H9 (cell line): ENCODE measurements around the gene INPP5B. TPM values are rescaled to one million over a fixed set of nuclear protein-coding genes. Genes with fewer than 3 reads are reported as not detected.

Experiments used
- DNase-seq: peaks from one replicate; pipeline ENCODE4 v3.0.0-alpha.2; 2017
- H2AFZ ChIP-seq: one replicate; pipeline ENCODE4 v1.6.1; 2013; ENCODE audit warnings: mild to moderate bottlenecking, low read length, control low read depth, moderate library complexity
- H2AK5ac ChIP-seq: 2 replicates; pipeline ENCODE4 v1.6.1; 2013; ENCODE audit warnings: low read length, control low read depth, mixed read lengths; ENCODE audit not compliant: insufficient read length
- H2BK120ac ChIP-seq: one replicate; pipeline ENCODE4 v1.6.1; 2013; ENCODE audit warnings: low read depth, mild to moderate bottlenecking, low read length, control low read depth, inconsistent platforms; ENCODE audit not compliant: poor library complexity, severe bottlenecking
- H2BK12ac ChIP-seq: 2 replicates; pipeline ENCODE4 v1.6.1; 2013; ENCODE audit warnings: low read length, control low read depth, mixed read lengths, low read depth; ENCODE audit not compliant: insufficient read length
- H2BK15ac ChIP-seq: 2 replicates; pipeline ENCODE4 v1.6.1; 2013; ENCODE audit warnings: low read depth, low read length, control low read depth
- H2BK20ac ChIP-seq: one replicate; pipeline ENCODE4 v1.6.1; 2013; ENCODE audit warnings: low read depth, mild to moderate bottlenecking, low read length, control low read depth, inconsistent platforms; ENCODE audit not compliant: poor library complexity, severe bottlenecking
- H2BK5ac ChIP-seq: 2 replicates; pipeline ENCODE4 v1.6.1; 2013; ENCODE audit warnings: low read length, control low read depth, mixed read lengths; ENCODE audit not compliant: insufficient read length
- H3K14ac ChIP-seq: 2 replicates; pipeline ENCODE4 v1.6.1; 2013; ENCODE audit warnings: low read length, control low read depth; ENCODE audit not compliant: insufficient read depth
- H3K18ac ChIP-seq: 2 replicates; pipeline ENCODE4 v1.6.1; 2013; ENCODE audit warnings: low read depth, mild to moderate bottlenecking, mixed read lengths, low read length, control low read depth; ENCODE audit not compliant: insufficient read length
- H3K23ac ChIP-seq: 2 replicates; pipeline ENCODE4 v1.6.1; 2013; ENCODE audit warnings: low read length, control low read depth, mixed read lengths, low read depth; ENCODE audit not compliant: insufficient read length
- H3K23me2 ChIP-seq: 2 replicates; pipeline ENCODE4 v1.6.1; 2013; ENCODE audit warnings: low read depth, mild to moderate bottlenecking, mixed read lengths, low read length, control low read depth; ENCODE audit not compliant: insufficient read length, poor library complexity, severe bottlenecking
- H3K27ac ChIP-seq: 2 replicates; pipeline ENCODE4 v1.5.1; 2013; ENCODE audit warnings: low read length, control low read depth, mixed read lengths, low read depth; ENCODE audit not compliant: insufficient read length
- H3K27me3 ChIP-seq: 2 replicates; pipeline ENCODE4 v1.6.1; 2013; ENCODE audit warnings: low read length, control low read depth, inconsistent platforms; ENCODE audit not compliant: insufficient read depth
- H3K4ac ChIP-seq: 2 replicates; pipeline ENCODE4 v1.6.1; 2013; ENCODE audit warnings: low read depth, mild to moderate bottlenecking, control low read depth, inconsistent platforms, low read length, moderate library complexity
- H3K4me1 ChIP-seq: 2 replicates; pipeline ENCODE4 v1.6.1; 2013; ENCODE audit warnings: low read length, control low read depth, inconsistent platforms; ENCODE audit not compliant: insufficient read depth
- H3K4me2 ChIP-seq: 2 replicates; pipeline ENCODE4 v1.6.1; 2013; ENCODE audit warnings: low read length, control low read depth, mixed read lengths; ENCODE audit not compliant: insufficient read length, insufficient read depth
- H3K56ac ChIP-seq: 2 replicates; pipeline ENCODE4 v1.6.1; 2013; ENCODE audit warnings: low read depth, mild to moderate bottlenecking, mixed read lengths, low read length, control low read depth; ENCODE audit not compliant: insufficient read length
- H3K79me1 ChIP-seq: 2 replicates; pipeline ENCODE4 v1.6.1; 2013; ENCODE audit warnings: low read depth, mild to moderate bottlenecking, moderate library complexity, low read length, control low read depth, inconsistent platforms; ENCODE audit not compliant: insufficient read depth, poor library complexity, severe bottlenecking
- H3K79me2 ChIP-seq: 2 replicates; pipeline ENCODE4 v1.6.1; 2013; ENCODE audit warnings: low read length, control low read depth, inconsistent platforms; ENCODE audit not compliant: insufficient read depth
- H3K9ac ChIP-seq: 2 replicates; pipeline ENCODE4 v1.6.1; 2013; ENCODE audit warnings: low read length, control low read depth, mixed read lengths; ENCODE audit not compliant: insufficient read length; ENCODE audit errors: extremely low read depth
- H3K9me3 ChIP-seq: one replicate; pipeline ENCODE4 v1.6.1; 2013; ENCODE audit warnings: low read depth, low read length, inconsistent platforms; ENCODE audit not compliant: control insufficient read depth
- H3T11ph ChIP-seq: one replicate; pipeline ENCODE4 v1.6.1; 2013; ENCODE audit warnings: mild to moderate bottlenecking, low read length, control low read depth, inconsistent platforms
- H4K20me1 ChIP-seq: one replicate; pipeline ENCODE4 v1.6.1; 2013; ENCODE audit not compliant: control insufficient read depth, insufficient read length, insufficient read depth
- H4K5ac ChIP-seq: 2 replicates; pipeline ENCODE4 v1.6.1; 2013; ENCODE audit warnings: low read depth, mild to moderate bottlenecking, mixed read lengths, low read length, control low read depth; ENCODE audit not compliant: insufficient read length
- H4K8ac ChIP-seq: replicated peaks from 2 replicates; pipeline ENCODE4 v1.6.1; 2013; ENCODE audit warnings: low read length, control low read depth, mixed read lengths, low read depth; ENCODE audit not compliant: insufficient read length
- H4K91ac ChIP-seq: 2 replicates; pipeline ENCODE4 v1.6.1; 2013; ENCODE audit warnings: low read depth, mild to moderate bottlenecking, moderate library complexity, mixed read lengths, low read length, control low read depth; ENCODE audit not compliant: insufficient read length
- H3K27ac Mint-ChIP-seq, 3 experiments: 2 replicates in 2 of 3; 3 replicates in 1 of 3; pipeline ENCODE4 v1.8.0; 2020 to 2021; ENCODE audit warnings: mixed read lengths in 3 of 3, mild to moderate bottlenecking in 1 of 3, moderate library complexity in 1 of 3
- H3K27me3 Mint-ChIP-seq: 2 replicates; pipeline ENCODE4 v1.8.0; 2021; ENCODE audit warnings: low read depth, mild to moderate bottlenecking, moderate library complexity, mixed read lengths
- H3K36me3 Mint-ChIP-seq, 3 experiments: 2 replicates in 2 of 3; 3 replicates in 1 of 3; pipeline ENCODE4 v1.8.0; 2020 to 2021; ENCODE audit warnings: low read depth in 3 of 3, mixed read lengths in 3 of 3; ENCODE audit not compliant: insufficient read depth in 1 of 3
- H3K4me1 Mint-ChIP-seq, 2 experiments: 2 replicates each; pipeline ENCODE4 v1.8.0; 2020; ENCODE audit warnings: mixed read lengths in 2 of 2
- H3K4me3 Mint-ChIP-seq, 2 experiments: 2 replicates in 1 of 2; 3 replicates in 1 of 2; pipeline ENCODE4 v1.8.0; 2020 to 2021; ENCODE audit warnings: mild to moderate bottlenecking in 2 of 2, mixed read lengths in 2 of 2, moderate library complexity in 1 of 2
- H3K9me3 Mint-ChIP-seq, 2 experiments: 2 replicates in 1 of 2; 3 replicates in 1 of 2; pipeline ENCODE4 v1.8.0; 2020; ENCODE audit warnings: mild to moderate bottlenecking in 2 of 2, mixed read lengths in 2 of 2, moderate library complexity in 1 of 2
- CTCF ChIP-seq: fragments of 200-600 bp; sonication (generic); conservative IDR thresholded peaks from 3 replicates; pipeline ENCODE4 v1.8.0; 2021; ENCODE audit warnings: antibody characterized with exemption, mild to moderate bottlenecking
- WGBS: extraction: QIAGEN DNeasy Blood & Tissue Kit; methylation state at CpG from one replicate; pipeline ENCODE4 v1.1.7; 2013; ENCODE audit warnings: missing lambda C conversion rate, low lambda C conversion rate, mixed read lengths; ENCODE audit not compliant: insufficient read length; ENCODE audit errors: extremely low coverage; 5-methylcytosine and 5-hydroxymethylcytosine counted together
- total RNA-seq: library from RNA; stranded (reverse); gene quantifications from 2 replicates; pipeline ENCODE4 v1.2.1, GENCODE V29; 2021

The INPP5B gene
- total RNA-seq, 1 experiment from 2014 or later = 28.2 TPM

DNA sequence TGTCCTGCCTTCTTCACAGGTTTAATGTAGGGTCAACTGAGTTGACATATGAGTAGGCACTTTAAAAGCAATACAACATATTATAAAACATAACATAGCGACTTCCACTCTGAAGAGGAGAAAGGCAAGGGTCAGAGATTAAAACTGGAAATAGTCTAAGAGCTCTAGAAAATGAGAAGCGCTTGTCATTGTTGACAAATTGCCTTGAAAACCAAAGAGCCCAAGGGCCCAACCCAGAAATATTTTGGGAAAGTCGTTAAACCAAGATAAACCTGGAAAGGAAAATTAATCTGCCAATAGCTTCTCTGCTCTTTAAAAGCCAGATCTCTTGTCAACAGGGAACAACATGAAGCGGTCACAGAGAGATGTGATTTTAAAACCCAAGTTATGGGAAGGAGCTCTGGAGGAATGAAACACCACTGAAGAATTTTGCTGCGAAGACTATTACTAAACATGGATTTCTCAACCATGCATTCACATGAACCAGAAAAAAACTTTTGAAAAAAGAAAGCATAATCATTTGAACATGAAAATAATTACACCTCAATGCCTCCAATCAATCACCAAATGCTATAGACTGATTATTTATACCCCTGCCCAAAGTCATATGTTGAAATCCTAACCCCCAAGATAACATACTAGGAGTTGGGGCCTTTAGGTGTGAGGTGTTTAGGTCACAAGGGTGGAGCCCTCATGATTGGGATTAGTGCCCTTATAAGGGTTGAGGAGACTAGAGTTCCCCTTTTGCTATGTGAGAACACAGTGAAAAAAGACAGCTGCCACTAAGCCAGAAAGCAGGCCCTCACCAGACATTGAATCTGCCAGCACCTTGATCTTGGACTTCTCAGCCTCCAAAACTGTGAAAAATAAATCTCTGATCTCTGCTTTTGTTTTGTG is 54.5 kb downstream of the INPP5B start:
- H2BK15ac ChIP-seq = no peak overlapping the region
- H2BK120ac ChIP-seq = no peak overlapping the region
- Mint-ChIP-seq H3K27ac (no peak overlapping the region), H3K36me3 (peaks cover 0 to 22% (median 19%) of the 10 kb centered on the region in 3 experiments; a peak in 6 of 7 replicates), H3K27me3 (no peaks in the 10 kb centered on the region), H3K9me3 (no peaks in the 10 kb centered on the region; a peak in 1 of 5 replicates), H3K4me3 (no peak overlapping the region), H3K4me1 (no peaks in the 10 kb centered on the region)
- no peaks in the 10 kb centered on the region for H4K20me1 ChIP-seq
- no peaks in the 10 kb centered on the region for H3K79me1 ChIP-seq
- H2AK5ac ChIP-seq = no peak overlapping the region
- no peak overlapping the region for H3K4me2 ChIP-seq
- no peak overlapping the region for H2BK12ac ChIP-seq
- H3K4ac ChIP-seq = no peak overlapping the region
- no peaks in the 10 kb centered on the region for H3K27me3 ChIP-seq
- DNase-seq = no peak
- no peaks in the 10 kb centered on the region for H3K9me3 ChIP-seq
- H4K8ac ChIP-seq = no peak overlapping the region
- H3K56ac ChIP-seq = no peak overlapping the region
- H3K27ac ChIP-seq = no peak overlapping the region
- no peak overlapping the region for H2AFZ ChIP-seq
- no peak overlapping the region for H2BK5ac ChIP-seq
- H3K23ac ChIP-seq = no peak overlapping the region
- WGBS = no CpG with 5 or more reads among the region's 5 CpGs
- H3K4me1 ChIP-seq = no peaks in the 10 kb centered on the region
- no peak overlapping the region for H3K18ac ChIP-seq
- no peaks in the 10 kb centered on the region for H3K23me2 ChIP-seq
- no peaks in the 10 kb centered on the region for H3K79me2 ChIP-seq
- no peak overlapping the region for H4K91ac ChIP-seq
- H3K14ac ChIP-seq = no peak overlapping the region
- H3K9ac ChIP-seq = no peak overlapping the region
- no peak overlapping the region for H4K5ac ChIP-seq
- TF ChIP-seq CTCF = no peak
- no peak overlapping the region for H3T11ph ChIP-seq
- no peak overlapping the region for H2BK20ac ChIP-seq
